Measurements from ENCODE around the gene BBS2. TPM values are rescaled to one million over a fixed set of nuclear protein-coding genes. Genes with fewer than 3 reads are reported as not detected.

BBS2 gene
- total RNA-seq, 2 experiments from 2014 or later = 16.1 to 17.6 TPM

DNA sequence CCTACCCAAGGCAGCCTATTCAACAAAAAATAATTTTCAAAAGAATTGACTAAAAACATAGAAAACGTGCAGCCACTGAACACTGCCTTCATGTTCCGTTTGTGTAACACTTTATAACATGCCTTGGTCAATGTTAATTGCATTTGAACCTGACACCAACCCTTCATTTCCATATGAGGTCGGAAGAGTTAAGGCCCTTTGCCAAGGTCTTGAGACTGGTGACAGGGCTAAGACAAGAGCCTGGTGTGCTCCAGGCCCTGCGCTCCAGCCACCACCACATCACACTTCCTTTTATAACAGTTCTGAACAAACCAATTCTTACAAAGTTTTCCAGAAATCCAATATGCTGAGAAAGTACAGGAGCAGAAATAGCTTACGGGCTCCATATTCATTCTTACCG, 4.2 kb downstream of the BBS2 start:
- ChIA-PET CTCF (no interaction called here), POLR2A (no interaction called here)
- Mint-ChIP-seq H3K27me3 (no peaks in the 10 kb centered on the region), H3K4me3 (no peak overlapping the region), H3K9me3 (no peaks in the 10 kb centered on the region), H3K36me3 (ENCODE audit: low read depth) (peaks cover 3% of the 10 kb centered on the region), H3K27ac (no peak overlapping the region), H3K4me1 (ENCODE audit: low read depth) (peaks cover 49% of the 10 kb centered on the region)
- DNase-seq (no peak), ATAC-seq (no peak)
- TF ChIP-seq, protein P1, sequence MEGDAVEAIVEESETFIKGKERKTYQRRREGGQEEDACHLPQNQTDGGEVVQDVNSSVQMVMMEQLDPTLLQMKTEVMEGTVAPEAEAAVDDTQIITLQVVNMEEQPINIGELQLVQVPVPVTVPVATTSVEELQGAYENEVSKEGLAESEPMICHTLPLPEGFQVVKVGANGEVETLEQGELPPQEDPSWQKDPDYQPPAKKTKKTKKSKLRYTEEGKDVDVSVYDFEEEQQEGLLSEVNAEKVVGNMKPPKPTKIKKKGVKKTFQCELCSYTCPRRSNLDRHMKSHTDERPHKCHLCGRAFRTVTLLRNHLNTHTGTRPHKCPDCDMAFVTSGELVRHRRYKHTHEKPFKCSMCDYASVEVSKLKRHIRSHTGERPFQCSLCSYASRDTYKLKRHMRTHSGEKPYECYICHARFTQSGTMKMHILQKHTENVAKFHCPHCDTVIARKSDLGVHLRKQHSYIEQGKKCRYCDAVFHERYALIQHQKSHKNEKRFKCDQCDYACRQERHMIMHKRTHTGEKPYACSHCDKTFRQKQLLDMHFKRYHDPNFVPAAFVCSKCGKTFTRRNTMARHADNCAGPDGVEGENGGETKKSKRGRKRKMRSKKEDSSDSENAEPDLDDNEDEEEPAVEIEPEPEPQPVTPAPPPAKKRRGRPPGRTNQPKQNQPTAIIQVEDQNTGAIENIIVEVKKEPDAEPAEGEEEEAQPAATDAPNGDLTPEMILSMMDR (IDR thresholded peaks at IDR 0.05) = no peak
- intact Hi-C loops (cut with micrococcal nuclease) = no loop called here

DNA sequence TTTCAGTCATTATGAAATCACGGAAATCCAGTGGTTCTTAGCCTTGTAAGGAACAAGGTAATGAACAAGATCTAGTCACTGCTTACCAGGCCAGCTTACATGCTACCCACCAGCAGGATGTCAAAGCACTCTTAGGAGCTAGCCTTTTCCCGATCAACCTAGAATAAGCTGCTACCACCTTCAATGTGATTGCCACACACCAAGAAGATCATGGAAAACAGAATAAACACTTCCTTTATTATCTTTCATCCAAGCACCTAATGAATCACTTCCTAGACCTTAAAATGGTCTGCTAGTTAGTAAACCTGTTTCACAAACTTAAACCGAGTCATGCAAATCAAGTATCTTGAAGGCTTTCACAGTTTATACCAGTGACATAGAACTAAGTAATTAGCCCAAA, 5.0 kb downstream of the BBS2 start:
- ChIA-PET POLR2A (no interaction called here), CTCF (interaction anchor here (0.9 to 1.9 kb wide), 12 partner anchors 10 to 187 kb away, joined by 3 to 16 read pairs (median 4); no protein-coding TSS in a partner anchor)
- DNase-seq = no peak
- TF ChIP-seq, protein P1 (IDR thresholded peaks at IDR 0.05) = no peak
- H3K27ac Mint-ChIP-seq = no peak overlapping the region
- ATAC-seq = no peak
- peaks cover 42% of the 10 kb centered on the region for H3K4me1 Mint-ChIP-seq (ENCODE audit: low read depth)
- H3K27me3 Mint-ChIP-seq = no peaks in the 10 kb centered on the region
- intact Hi-C loops (cut with micrococcal nuclease) = no loop called here
- H3K9me3 Mint-ChIP-seq = no peaks in the 10 kb centered on the region
- H3K4me3 Mint-ChIP-seq = no peak overlapping the region
- H3K36me3 Mint-ChIP-seq (ENCODE audit: low read depth) = peaks cover 7% of the 10 kb centered on the region

DNA sequence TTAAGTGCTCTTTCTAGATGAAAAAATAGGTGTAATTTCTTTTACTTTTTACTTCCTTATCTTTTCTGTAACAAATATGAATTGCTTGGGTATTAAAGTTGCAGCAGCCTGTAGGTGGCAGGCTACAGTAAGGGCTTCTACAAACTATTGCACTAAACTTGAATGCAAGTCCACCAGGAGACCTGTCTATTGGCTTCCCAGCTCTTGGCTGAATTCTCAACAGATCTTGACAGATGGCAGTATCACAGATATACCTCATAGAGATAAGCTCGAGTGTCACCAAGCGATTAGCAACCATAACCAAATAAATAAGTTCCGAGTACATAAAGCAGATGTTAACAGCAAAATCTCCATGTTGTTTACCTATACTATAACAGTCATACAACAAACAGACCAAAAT, 5.9 kb downstream of the BBS2 start:
- Mint-ChIP-seq H3K9me3 (no peaks in the 10 kb centered on the region), H3K27me3 (no peaks in the 10 kb centered on the region), H3K4me1 (ENCODE audit: low read depth) (peaks cover 42% of the 10 kb centered on the region), H3K27ac (no peak overlapping the region), H3K36me3 (ENCODE audit: low read depth) (peaks cover 9% of the 10 kb centered on the region), H3K4me3 (no peak overlapping the region)
- TF ChIP-seq, protein P1 (IDR thresholded peaks at IDR 0.05) = peak; percentile 65
- CTCF ChIA-PET = interaction anchor here (0.6 to 1.9 kb wide), 20 partner anchors 9 to 195 kb away, joined by 3 to 16 read pairs (median 4); no protein-coding TSS in a partner anchor
- intact Hi-C loops (cut with micrococcal nuclease) = no loop called here
- ATAC-seq (peak; percentile 88), DNase-seq (peak; percentile 72)
- POLR2A ChIA-PET = no interaction called here

DNA sequence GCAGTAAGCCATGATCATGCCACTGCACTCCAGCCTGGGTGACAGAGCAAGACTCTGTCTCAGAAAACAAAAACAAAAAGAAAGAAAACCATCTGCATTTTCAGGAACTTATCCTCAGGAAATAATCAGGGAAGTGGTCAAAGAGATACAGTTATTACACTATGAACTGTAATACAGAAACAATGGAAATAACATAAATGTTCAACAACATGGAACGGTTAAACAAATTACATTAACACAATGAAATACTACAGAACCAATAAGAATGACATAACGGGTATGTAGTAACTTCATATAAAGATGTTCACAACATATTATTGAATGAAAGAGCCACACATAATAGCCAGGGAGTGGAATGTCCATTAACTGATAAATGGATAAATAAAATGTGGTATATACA, 6.7 kb downstream of the BBS2 start:
- ATAC-seq = no peak
- Mint-ChIP-seq H3K4me3 (no peak overlapping the region), H3K27me3 (no peaks in the 10 kb centered on the region), H3K9me3 (no peaks in the 10 kb centered on the region), H3K36me3 (ENCODE audit: low read depth) (peaks cover 9% of the 10 kb centered on the region), H3K4me1 (ENCODE audit: low read depth) (peaks cover 34% of the 10 kb centered on the region), H3K27ac (no peak overlapping the region)
- ChIA-PET POLR2A (no interaction called here), CTCF (interaction anchor here (0.6 to 1.9 kb wide), 8 partner anchors 17 to 196 kb away, joined by 3 to 16 read pairs (median 4); no protein-coding TSS in a partner anchor)
- no peak for DNase-seq
- TF ChIP-seq, protein P1 (IDR thresholded peaks at IDR 0.05) = no peak
- intact Hi-C loops (cut with micrococcal nuclease) = no loop called here

DNA sequence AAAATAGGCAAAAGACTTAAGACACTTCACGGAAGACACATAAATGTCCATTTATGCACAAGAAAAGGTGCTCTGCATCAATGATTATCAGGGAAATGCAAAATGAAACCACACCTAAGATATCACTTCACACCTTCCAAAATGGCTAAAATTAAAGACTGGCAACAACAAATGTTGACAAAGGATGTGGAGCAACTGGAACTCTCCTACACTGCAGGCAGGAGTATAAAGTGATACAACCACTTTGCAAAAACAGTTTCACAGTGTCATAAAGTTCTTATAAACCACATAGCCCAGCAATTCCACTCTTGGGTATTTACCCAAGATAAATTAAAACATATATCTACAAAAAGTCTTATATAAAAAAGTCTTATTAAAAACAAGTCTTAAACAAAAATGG, 7.8 kb downstream of the BBS2 start:
- Mint-ChIP-seq H3K9me3 (no peaks in the 10 kb centered on the region), H3K4me1 (ENCODE audit: low read depth) (peaks cover 25% of the 10 kb centered on the region), H3K27ac (no peak overlapping the region), H3K4me3 (no peak overlapping the region), H3K36me3 (ENCODE audit: low read depth) (peaks cover 9% of the 10 kb centered on the region), H3K27me3 (no peaks in the 10 kb centered on the region)
- intact Hi-C loops (cut with micrococcal nuclease) = no loop called here
- POLR2A ChIA-PET = no interaction called here
- DNase-seq (no peak), ATAC-seq (no peak)
- TF ChIP-seq, protein P1 (IDR thresholded peaks at IDR 0.05) = no peak
- CTCF ChIA-PET = no interaction called here
